Lung (tissue), 12 donors: ENCODE results near the gene TRABD. TPM values are rescaled to one million over a fixed set of nuclear protein-coding genes. Genes with fewer than 3 reads are reported as not detected.

Experiments used
- ATAC-seq: fragments of 200-7000 bp; cut with Tn5 transposase; one replicate; pipeline ENCODE4 v1.9.1; 2020; ENCODE audit warnings: moderate number of reproducible peaks; ENCODE audit not compliant: insufficient read depth, low FRiP score
- DNase-seq, 3 donors: peaks; one replicate each; pipeline ENCODE4 v3.0.0-alpha.2; 2013 to 2017
- H3K27ac ChIP-seq, 2 donors: one replicate each; pipeline ENCODE4 v1.5.1; 2013; ENCODE audit warnings: mild to moderate bottlenecking in 2 of 2, moderate library complexity in 2 of 2, control low read depth in 1 of 2, inconsistent platforms in 1 of 2, low read depth in 1 of 2, low read length in 1 of 2
- H3K27me3 ChIP-seq, 3 donors: one replicate each; pipeline ENCODE4 v1.5.1; 2013; ENCODE audit warnings: low read length in 2 of 3; ENCODE audit not compliant: control insufficient read depth in 3 of 3, insufficient read depth in 3 of 3
- H3K36me3 ChIP-seq, 4 donors: one replicate each; pipeline ENCODE4 v1.5.1; 2013; ENCODE audit warnings: low read length in 4 of 4, mild to moderate bottlenecking in 1 of 4, moderate library complexity in 1 of 4; ENCODE audit not compliant: control insufficient read depth in 4 of 4, insufficient read depth in 4 of 4
- H3K4me1 ChIP-seq, 5 donors: one replicate each; pipeline ENCODE4 v1.5.1; 2013; ENCODE audit warnings: low read length in 5 of 5, mild to moderate bottlenecking in 2 of 5, moderate library complexity in 1 of 5; ENCODE audit not compliant: control insufficient read depth in 5 of 5, insufficient read depth in 5 of 5
- H3K4me3 ChIP-seq: one replicate; pipeline ENCODE4 v1.5.1; 2013; ENCODE audit warnings: mild to moderate bottlenecking, control low read depth, moderate library complexity
- H3K9ac ChIP-seq, 2 donors: one replicate each; pipeline ENCODE4 v1.5.1; 2013; ENCODE audit warnings: low read length in 2 of 2, control low read depth in 1 of 2; ENCODE audit not compliant: insufficient read depth in 1 of 2
- H3K9me3 ChIP-seq, 4 donors: one replicate each; pipeline ENCODE4 v1.5.1; 2013; ENCODE audit warnings: low read length in 3 of 4, mild to moderate bottlenecking in 1 of 4, moderate library complexity in 1 of 4; ENCODE audit not compliant: control insufficient read depth in 4 of 4, insufficient read depth in 3 of 4
- WGBS, 2 donors: extraction: QIAGEN DNeasy Blood & Tissue Kit; methylation state at CpG; one replicate each; pipeline ENCODE4 v1.1.7; 2013; 5-methylcytosine and 5-hydroxymethylcytosine counted together
- polyA plus RNA-seq, 2 donors: library from polyadenylated mRNA; stranded (reverse); fragments of 200-250 nt; gene quantifications; one replicate each; pipeline ENCODE4 v1.2.1, GENCODE V29; 2013
- total RNA-seq, 2 donors: library from RNA; depleted of rRNA in 1 of 2; stranded (reverse); fragments of >200 nt in 1 of 2; gene quantifications; one replicate each; pipeline ENCODE4 v1.2.1, GENCODE V29; 2014 to 2021
- TF ChIP-seq, protein P1 (sequence below): IDR thresholded peaks from 2 replicates; pipeline ENCODE4 v1.5.1; 2012; ENCODE audit warnings: mild to moderate bottlenecking; ENCODE audit errors: control extremely low read depth, extremely low read depth
- donor health status: control.
- donor health status: control.
- donor health status: Bipolar disorder and iron deficiency.
- donor health status: healthy.
- donor health status: DM: yes; HTN: yes; CAD: no.

The TRABD gene
- total and polyA plus RNA-seq, 4 donors, result 16.2 to 72.7 (median 62.2) TPM

DNA sequence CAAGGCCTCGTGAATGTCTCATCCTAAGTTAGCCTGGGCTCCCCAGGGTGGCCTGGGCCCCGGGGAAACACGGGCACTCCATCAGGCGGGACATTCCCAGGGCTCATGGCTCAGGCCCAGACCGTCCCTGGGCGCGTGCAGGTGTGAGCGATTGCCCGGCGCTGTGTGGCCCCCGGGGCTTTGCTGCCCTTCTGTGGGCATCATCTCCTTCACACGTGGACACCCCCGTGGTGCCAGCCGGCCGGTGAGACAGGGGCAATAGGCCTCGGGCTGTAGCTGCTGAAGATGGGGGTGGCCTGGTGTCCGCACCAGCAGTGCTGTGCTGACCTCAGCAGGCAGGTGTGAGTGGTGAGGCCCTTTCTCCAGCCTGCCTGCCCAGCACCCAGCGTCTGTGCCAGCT, 10.5 kb downstream of the TRABD start:
- TF ChIP-seq, protein P1, sequence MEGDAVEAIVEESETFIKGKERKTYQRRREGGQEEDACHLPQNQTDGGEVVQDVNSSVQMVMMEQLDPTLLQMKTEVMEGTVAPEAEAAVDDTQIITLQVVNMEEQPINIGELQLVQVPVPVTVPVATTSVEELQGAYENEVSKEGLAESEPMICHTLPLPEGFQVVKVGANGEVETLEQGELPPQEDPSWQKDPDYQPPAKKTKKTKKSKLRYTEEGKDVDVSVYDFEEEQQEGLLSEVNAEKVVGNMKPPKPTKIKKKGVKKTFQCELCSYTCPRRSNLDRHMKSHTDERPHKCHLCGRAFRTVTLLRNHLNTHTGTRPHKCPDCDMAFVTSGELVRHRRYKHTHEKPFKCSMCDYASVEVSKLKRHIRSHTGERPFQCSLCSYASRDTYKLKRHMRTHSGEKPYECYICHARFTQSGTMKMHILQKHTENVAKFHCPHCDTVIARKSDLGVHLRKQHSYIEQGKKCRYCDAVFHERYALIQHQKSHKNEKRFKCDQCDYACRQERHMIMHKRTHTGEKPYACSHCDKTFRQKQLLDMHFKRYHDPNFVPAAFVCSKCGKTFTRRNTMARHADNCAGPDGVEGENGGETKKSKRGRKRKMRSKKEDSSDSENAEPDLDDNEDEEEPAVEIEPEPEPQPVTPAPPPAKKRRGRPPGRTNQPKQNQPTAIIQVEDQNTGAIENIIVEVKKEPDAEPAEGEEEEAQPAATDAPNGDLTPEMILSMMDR, result no peak
- Histone ChIP-seq H3K27ac (no peak overlapping the region), H3K4me1 (peaks cover 0 to 10% (median 0%) of the 10 kb centered on the region in 5 donors), H3K9me3 (no peaks in the 10 kb centered on the region), H3K36me3 (peaks cover 2 to 52% (median 8%) of the 10 kb centered on the region in 4 donors), H3K9ac (no peak overlapping the region), H3K27me3 (no peaks in the 10 kb centered on the region), H3K4me3 (no peak overlapping the region)
- DNase-seq (no peak), ATAC-seq (no peak)
- 90 to 93% methylated on average over 18 of the region's 18 CpGs for WGBS, 2 donors

DNA sequence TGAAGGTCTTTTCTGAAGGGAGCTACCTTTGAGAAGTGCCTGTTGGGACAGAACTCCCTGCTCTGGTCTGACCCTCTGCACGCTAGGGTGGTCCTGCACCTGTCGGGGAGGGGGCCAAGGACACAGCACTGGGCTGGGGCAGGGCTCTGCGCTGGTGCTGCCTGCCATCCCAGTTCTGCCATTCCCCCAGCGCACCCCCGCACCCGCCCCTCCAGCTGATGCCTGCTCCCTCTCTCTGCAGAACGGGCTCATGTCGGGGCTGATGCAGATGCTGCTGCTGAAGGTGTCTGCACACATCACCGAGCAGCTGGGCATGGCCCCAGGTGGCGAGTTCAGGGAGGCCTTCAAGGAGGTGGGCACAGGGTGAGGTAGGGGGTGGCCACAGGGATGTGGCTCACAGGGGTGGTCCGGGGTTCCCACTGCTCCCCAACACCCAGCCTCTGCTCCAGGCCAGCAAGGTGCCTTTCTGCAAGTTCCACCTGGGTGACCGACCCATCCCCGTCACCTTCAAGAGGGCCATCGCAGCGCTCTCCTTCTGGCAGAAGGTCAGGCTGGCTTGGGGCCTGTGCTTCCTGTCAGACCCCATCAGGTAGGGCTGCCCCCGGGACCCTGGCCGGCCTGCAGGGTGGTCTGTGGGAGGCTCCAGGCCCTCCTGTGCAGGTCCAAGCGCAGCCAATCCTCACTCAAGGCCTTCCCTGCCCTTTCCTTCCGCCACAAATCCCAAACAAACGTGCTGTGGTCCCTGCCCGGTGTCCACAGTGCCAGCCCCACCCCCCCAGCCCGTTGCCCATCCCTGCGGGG, 11.5 kb downstream of the TRABD start:
- Histone ChIP-seq H3K4me1 (peaks cover 0 to 14% (median 0%) of the 10 kb centered on the region in 5 donors), H3K9me3 (no peaks in the 10 kb centered on the region), H3K27me3 (no peaks in the 10 kb centered on the region), H3K27ac (no peak overlapping the region), H3K9ac (no peak overlapping the region), H3K36me3 (peaks cover 2 to 52% (median 8%) of the 10 kb centered on the region in 4 donors), H3K4me3 (no peak overlapping the region)
- no peak for ATAC-seq
- DNase-seq, result no peak
- WGBS, 2 donors, result 91 to 93% methylated on average over 22 to 23 of the region's 23 CpGs
- TF ChIP-seq, protein P1, result no peak

DNA sequence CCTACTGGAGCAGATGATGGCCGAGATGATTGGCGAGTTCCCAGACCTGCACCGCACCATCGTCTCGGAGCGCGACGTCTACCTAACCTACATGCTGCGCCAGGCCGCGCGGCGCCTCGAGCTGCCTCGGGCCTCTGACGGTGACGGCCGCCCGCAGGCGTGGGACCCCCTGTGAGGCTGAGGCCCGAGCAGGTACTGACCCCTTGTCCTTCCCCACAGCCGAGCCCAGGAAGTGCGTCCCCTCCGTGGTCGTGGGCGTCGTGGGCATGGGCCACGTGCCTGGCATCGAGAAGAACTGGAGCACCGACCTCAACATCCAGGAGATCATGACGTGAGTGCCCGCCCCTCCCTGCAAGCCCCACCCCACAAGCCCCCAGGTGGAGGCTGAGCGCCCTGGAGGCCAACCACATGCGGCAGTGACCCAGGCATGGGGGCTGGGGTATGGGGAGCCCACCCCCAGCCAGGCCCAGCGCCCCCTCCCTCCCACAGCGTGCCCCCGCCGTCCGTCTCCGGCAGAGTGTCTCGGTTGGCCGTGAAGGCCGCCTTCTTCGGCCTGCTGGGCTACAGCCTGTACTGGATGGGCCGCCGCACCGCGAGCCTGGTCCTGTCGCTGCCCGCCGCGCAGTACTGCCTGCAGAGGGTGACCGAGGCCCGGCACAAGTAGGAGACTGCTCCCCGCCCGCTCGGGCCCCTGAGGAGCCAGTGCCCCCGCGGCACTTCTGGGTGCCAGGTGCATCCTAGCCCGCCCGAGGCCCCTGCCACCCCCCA, 12.3 kb downstream of the TRABD start:
- WGBS, 2 donors, result 95% methylated on average over 60 to 61 of the region's 61 CpGs
- ATAC-seq, result no peak
- no peak for DNase-seq

More for the DNA sequence above, 12.3 kb downstream of the TRABD start:
- no peak overlapping the region for H3K4me3 ChIP-seq
- H3K9me3 ChIP-seq, result no peaks in the 10 kb centered on the region
- H3K9ac ChIP-seq, result no peak overlapping the region
- H3K4me1 ChIP-seq, result peaks cover 0 to 17% (median 0%) of the 10 kb centered on the region in 5 donors
- H3K27ac ChIP-seq, result no peak overlapping the region
- TF ChIP-seq, protein P1, result no peak
- no peaks in the 10 kb centered on the region for H3K27me3 ChIP-seq
- peaks cover 2 to 52% (median 9%) of the 10 kb centered on the region in 4 donors for H3K36me3 ChIP-seq
